Transverse colon (tissue), 3 donors: ENCODE data around the gene LPAR1.

Source experiments
- CTCF ChIP-seq, 5 experiments: fragments of 200-600 bp in 3 of 5; fragments of 450-650 bp in 2 of 5; sonication (generic) in 3 of 5; IDR thresholded peaks; 1 replicate in 2 of 5; 2 replicates in 3 of 5; pipeline ENCODE4 v1.5.1; 2016 to 2017; ENCODE audit warnings: antibody characterized with exemption in 5 of 5, inconsistent platforms in 3 of 5, mild to moderate bottlenecking in 2 of 5, moderate library complexity in 1 of 5
- EP300 ChIP-seq: sonication (generic); formaldehyde crosslinking; IDR thresholded peaks from one replicate; pipeline ENCODE4 v1.6.1; 2017; ENCODE audit warnings: antibody characterized with exemption, low read depth
- POLR2A ChIP-seq: fragments of 450-650 bp; IDR thresholded peaks from one replicate; pipeline ENCODE4 v1.6.1; 2016; ENCODE audit warnings: antibody characterized with exemption, mild to moderate bottlenecking, moderate library complexity

GRCh38 chr9:110954822-110955291 is 83.4 kb downstream of the LPAR1 start:
- no peak for TF ChIP-seq CTCF (IDR thresholded peaks at IDR 0.05)
- TF ChIP-seq EP300 = no peak
- TF ChIP-seq POLR2A = no peak
